Measurements from ENCODE around the gene CD33.

GRCh38 chr19:51256155-51256625 lies 31.3 kb downstream of the CD33 start:
- TF ChIP-seq, protein P1, sequence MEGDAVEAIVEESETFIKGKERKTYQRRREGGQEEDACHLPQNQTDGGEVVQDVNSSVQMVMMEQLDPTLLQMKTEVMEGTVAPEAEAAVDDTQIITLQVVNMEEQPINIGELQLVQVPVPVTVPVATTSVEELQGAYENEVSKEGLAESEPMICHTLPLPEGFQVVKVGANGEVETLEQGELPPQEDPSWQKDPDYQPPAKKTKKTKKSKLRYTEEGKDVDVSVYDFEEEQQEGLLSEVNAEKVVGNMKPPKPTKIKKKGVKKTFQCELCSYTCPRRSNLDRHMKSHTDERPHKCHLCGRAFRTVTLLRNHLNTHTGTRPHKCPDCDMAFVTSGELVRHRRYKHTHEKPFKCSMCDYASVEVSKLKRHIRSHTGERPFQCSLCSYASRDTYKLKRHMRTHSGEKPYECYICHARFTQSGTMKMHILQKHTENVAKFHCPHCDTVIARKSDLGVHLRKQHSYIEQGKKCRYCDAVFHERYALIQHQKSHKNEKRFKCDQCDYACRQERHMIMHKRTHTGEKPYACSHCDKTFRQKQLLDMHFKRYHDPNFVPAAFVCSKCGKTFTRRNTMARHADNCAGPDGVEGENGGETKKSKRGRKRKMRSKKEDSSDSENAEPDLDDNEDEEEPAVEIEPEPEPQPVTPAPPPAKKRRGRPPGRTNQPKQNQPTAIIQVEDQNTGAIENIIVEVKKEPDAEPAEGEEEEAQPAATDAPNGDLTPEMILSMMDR (IDR thresholded peaks at IDR 0.05; ENCODE audit: low read length): no peak
- TF ChIP-seq EZH2 (optimal IDR thresholded peaks at IDR 0.05; ENCODE audit: low read depth, low read length): no peak

Measured in MM.1S (cell line).